T follicular helper cell (primary cell): ENCODE data around the gene NSF.
"Not testable (repeated sequence)": the region's sequence is repeated elsewhere in the genome, so short reads cannot be mapped to it uniquely, and the experiment has no call there.

Experiments used
- DNase-seq: peaks from one replicate; pipeline ENCODE4 v3.0.0-alpha.2; 2020; ENCODE audit warnings: low read depth

The NSF gene

GRCh38 chr17:46756081-46756735 lies 165.7 kb downstream of the NSF start:
- DNase-seq = no peak

GRCh38 chr17:46756861-46757260 lies 166.4 kb downstream of the NSF start:
- DNase-seq = no peak

- not testable (repeated sequence) for DNase-seq
Measured at GRCh38 chr17:46757588-46757987, 167.1 kb downstream of the NSF start.

GRCh38 chr17:46758614-46759013 lies 168.1 kb downstream of the NSF start:
- no peak for DNase-seq

GRCh38 chr17:46759141-46759540 lies 168.7 kb downstream of the NSF start:
- no peak for DNase-seq

GRCh38 chr17:46763416-46763815 lies 172.9 kb downstream of the NSF start:
- DNase-seq = no peak

- no peak for DNase-seq
Measured at GRCh38 chr17:46764000-46764708, 173.7 kb downstream of the NSF start.

- DNase-seq = no peak
Measured at GRCh38 chr17:46764709-46765401, 174.4 kb downstream of the NSF start.

- no peak for DNase-seq
Measured at GRCh38 chr17:46765453-46765852, 175.0 kb downstream of the NSF start.

GRCh38 chr17:46766493-46767491 lies 176.3 kb downstream of the NSF start:
- no peak for DNase-seq

GRCh38 chr17:46768540-46768870 lies 178.0 kb downstream of the NSF start:
- DNase-seq = no peak

GRCh38 chr17:46768896-46769295 lies 178.4 kb downstream of the NSF start:
- not testable (repeated sequence) for DNase-seq

GRCh38 chr17:46769531-46770438 lies 179.3 kb downstream of the NSF start:
- DNase-seq = no peak

- no peak for DNase-seq
Measured at GRCh38 chr17:46770439-46770817, 180.0 kb downstream of the NSF start.

- DNase-seq = no peak
Measured at GRCh38 chr17:46770818-46771560, 180.5 kb downstream of the NSF start.

GRCh38 chr17:46771561-46772474 lies 181.3 kb downstream of the NSF start:
- DNase-seq = no peak

- no peak for DNase-seq
Measured at GRCh38 chr17:46772475-46773220, 182.2 kb downstream of the NSF start.

GRCh38 chr17:46773221-46773605 lies 182.7 kb downstream of the NSF start:
- no peak for DNase-seq
